Bronchial epithelial cell (primary cell): Measurements from ENCODE around the gene FRS2. TPM values are rescaled to one million over a fixed set of nuclear protein-coding genes. Genes with fewer than 3 reads are reported as not detected.

Experiments used
- DNase-seq: peaks from one replicate; pipeline ENCODE4 v3.0.0-alpha.2; 2010; ENCODE audit warnings: low read depth
- FAIRE-seq: peaks from 2 replicates; lab custom pipeline; 2011; peaks lifted over from hg19 to GRCh38; lab: Jason Lieb, UNC
- H3K27me3 ChIP-seq: 2 replicates; pipeline ENCODE4 v1.5.1; 2011; ENCODE audit warnings: low read length; ENCODE audit not compliant: control insufficient read depth, insufficient read depth
- H3K36me3 ChIP-seq: 2 replicates; pipeline ENCODE4 v1.5.1; 2011; ENCODE audit warnings: low read length; ENCODE audit not compliant: control insufficient read depth, insufficient read depth
- H3K4me3 ChIP-seq: 2 replicates; pipeline ENCODE4 v1.5.1; 2011; ENCODE audit warnings: mild to moderate bottlenecking, low read depth, low read length, control low read depth
- CTCF ChIP-seq: IDR thresholded peaks from 2 replicates; pipeline ENCODE4 v1.5.1; 2011; ENCODE audit warnings: mild to moderate bottlenecking, moderate library complexity, low read length, control low read depth, inconsistent platforms; ENCODE audit not compliant: insufficient read depth, severe bottlenecking
- total RNA-seq: library from RNA; depleted of rRNA; stranded (reverse); fragments of >200 nt; gene quantifications from 2 replicates; pipeline ENCODE4 v1.2.1, GENCODE V29; 2014

Gene FRS2
- total RNA-seq, 1 donor from 2014 or later: 27.1 TPM

GRCh38 chr12:69508091-69508490 lies 37.9 kb downstream of the FRS2 start:
- TF ChIP-seq CTCF: no peak
- Histone ChIP-seq H3K36me3 (no peaks in the 10 kb centered on the region), H3K4me3 (no peak overlapping the region), H3K27me3 (no peaks in the 10 kb centered on the region)
- FAIRE-seq (no peak), DNase-seq (no peak)

- FAIRE-seq (no peak), DNase-seq (no peak)
- no peaks in the 10 kb centered on the region for H3K36me3 ChIP-seq
- no peak overlapping the region for H3K4me3 ChIP-seq
- TF ChIP-seq CTCF: no peak
- H3K27me3 ChIP-seq: no peaks in the 10 kb centered on the region
Measured at GRCh38 chr12:69508621-69509020, 38.4 kb downstream of the FRS2 start.

GRCh38 chr12:69509308-69509736 lies 39.1 kb downstream of the FRS2 start:
- no peak for TF ChIP-seq CTCF
- DNase-seq (no peak), FAIRE-seq (no peak)
- Histone ChIP-seq H3K27me3 (no peaks in the 10 kb centered on the region), H3K4me3 (no peak overlapping the region), H3K36me3 (no peaks in the 10 kb centered on the region)

GRCh38 chr12:69509904-69510827 lies 40.0 kb downstream of the FRS2 start:
- Histone ChIP-seq H3K27me3 (no peaks in the 10 kb centered on the region), H3K36me3 (no peaks in the 10 kb centered on the region), H3K4me3 (no peak overlapping the region)
- DNase-seq: no peak
- no peak for FAIRE-seq
- TF ChIP-seq CTCF: no peak

GRCh38 chr12:69511016-69511415 lies 40.8 kb downstream of the FRS2 start:
- Histone ChIP-seq H3K36me3 (no peaks in the 10 kb centered on the region), H3K27me3 (no peaks in the 10 kb centered on the region), H3K4me3 (no peak overlapping the region)
- DNase-seq (no peak), FAIRE-seq (no peak)
- no peak for TF ChIP-seq CTCF
